Neutrophil (primary cell): ENCODE measurements around the gene UBA1.

Experiments used
- H3K27ac ChIP-seq: fragments of 200-600 bp; sonication (generic); 2 replicates; pipeline ENCODE4 v1.5.1; 2016; ENCODE audit warnings: mild to moderate bottlenecking, moderate library complexity
- H3K27me3 ChIP-seq: fragments of 200-600 bp; sonication (generic); 2 replicates; pipeline ENCODE4 v1.6.0; 2016; ENCODE audit warnings: mild to moderate bottlenecking
- H3K36me3 ChIP-seq: fragments of 200-600 bp; sonication (generic); 2 replicates; pipeline ENCODE4 v1.5.1; 2017
- H3K4me1 ChIP-seq, 2 experiments: fragments of 200-600 bp in 1 of 2; sonication (generic) in 1 of 2; 1 replicate in 1 of 2; 2 replicates in 1 of 2; pipeline versions ENCODE4 v1.5.1 to v1.6.1; 2013 to 2016; ENCODE audit warnings: low read depth in 1 of 2, low read length in 1 of 2, mild to moderate bottlenecking in 1 of 2, moderate library complexity in 1 of 2; ENCODE audit not compliant: control insufficient read depth in 1 of 2, insufficient read depth in 1 of 2
- H3K4me3 ChIP-seq, 2 experiments: fragments of 200-600 bp in 1 of 2; sonication (generic) in 1 of 2; 1 replicate in 1 of 2; 2 replicates in 1 of 2; pipeline ENCODE4 v1.5.1; 2013 to 2016; ENCODE audit warnings: low read depth in 1 of 2, low read length in 1 of 2, mild to moderate bottlenecking in 1 of 2, moderate library complexity in 1 of 2
- H3K9me3 ChIP-seq: fragments of 200-600 bp; sonication (generic); 2 replicates; pipeline ENCODE4 v1.5.1; 2016
- TF ChIP-seq, protein P1 (sequence below): fragments of 200-600 bp; sonication (generic); IDR thresholded peaks from 2 replicates; pipeline ENCODE4 v1.5.1; 2016; ENCODE audit warnings: antibody characterized with exemption

Gene UBA1

GRCh38 chrX:47235691-47236103 lies 42.1 kb downstream of the UBA1 start:
- Histone ChIP-seq H3K27ac (peak overlapping the region; percentile 23), H3K4me1 (peaks cover 4 to 12% of the 10 kb centered on the region in 2 experiments), H3K9me3 (no peaks in the 10 kb centered on the region), H3K27me3 (no peaks in the 10 kb centered on the region), H3K4me3 (no peak overlapping the region), H3K36me3 (no peaks in the 10 kb centered on the region)
- TF ChIP-seq, protein P1, sequence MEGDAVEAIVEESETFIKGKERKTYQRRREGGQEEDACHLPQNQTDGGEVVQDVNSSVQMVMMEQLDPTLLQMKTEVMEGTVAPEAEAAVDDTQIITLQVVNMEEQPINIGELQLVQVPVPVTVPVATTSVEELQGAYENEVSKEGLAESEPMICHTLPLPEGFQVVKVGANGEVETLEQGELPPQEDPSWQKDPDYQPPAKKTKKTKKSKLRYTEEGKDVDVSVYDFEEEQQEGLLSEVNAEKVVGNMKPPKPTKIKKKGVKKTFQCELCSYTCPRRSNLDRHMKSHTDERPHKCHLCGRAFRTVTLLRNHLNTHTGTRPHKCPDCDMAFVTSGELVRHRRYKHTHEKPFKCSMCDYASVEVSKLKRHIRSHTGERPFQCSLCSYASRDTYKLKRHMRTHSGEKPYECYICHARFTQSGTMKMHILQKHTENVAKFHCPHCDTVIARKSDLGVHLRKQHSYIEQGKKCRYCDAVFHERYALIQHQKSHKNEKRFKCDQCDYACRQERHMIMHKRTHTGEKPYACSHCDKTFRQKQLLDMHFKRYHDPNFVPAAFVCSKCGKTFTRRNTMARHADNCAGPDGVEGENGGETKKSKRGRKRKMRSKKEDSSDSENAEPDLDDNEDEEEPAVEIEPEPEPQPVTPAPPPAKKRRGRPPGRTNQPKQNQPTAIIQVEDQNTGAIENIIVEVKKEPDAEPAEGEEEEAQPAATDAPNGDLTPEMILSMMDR, result no peak

DNA sequence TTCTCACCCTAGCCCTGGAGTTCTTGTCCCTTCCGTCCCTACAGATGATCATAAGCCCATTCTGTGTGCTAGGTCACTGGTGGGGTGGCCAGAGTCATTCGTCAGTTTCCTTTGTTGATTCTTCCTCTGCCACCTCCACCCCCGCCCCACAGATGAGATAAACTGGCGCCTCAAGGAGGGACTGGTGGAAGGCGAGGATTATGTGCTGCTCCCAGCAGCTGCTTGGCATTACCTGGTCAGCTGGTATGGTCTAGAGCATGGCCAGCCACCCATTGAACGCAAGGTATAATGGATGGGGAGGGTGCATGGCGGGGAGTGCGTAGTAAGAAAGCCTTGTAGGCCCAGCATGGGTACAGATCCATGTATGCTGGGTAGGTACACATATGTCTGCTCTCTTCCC lies 45.6 kb downstream of the UBA1 start:
- Histone ChIP-seq H3K27me3 (no peaks in the 10 kb centered on the region), H3K4me1 (peaks cover 0 to 2% of the 10 kb centered on the region in 2 experiments), H3K9me3 (no peaks in the 10 kb centered on the region), H3K4me3 (no peak overlapping the region), H3K36me3 (no peaks in the 10 kb centered on the region), H3K27ac (no peak overlapping the region)
- TF ChIP-seq, protein P1, result no peak

GRCh38 chrX:47239898-47240545 lies 46.4 kb downstream of the UBA1 start:
- TF ChIP-seq, protein P1, result no peak
- no peaks in the 10 kb centered on the region for H3K27me3 ChIP-seq
- no peaks in the 10 kb centered on the region for H3K4me1 ChIP-seq
- no peaks in the 10 kb centered on the region for H3K9me3 ChIP-seq
- H3K27ac ChIP-seq, result no peak overlapping the region
- H3K36me3 ChIP-seq, result no peaks in the 10 kb centered on the region
- H3K4me3 ChIP-seq, result no peak overlapping the region

GRCh38 chrX:47240619-47241018 lies 47.0 kb downstream of the UBA1 start:
- Histone ChIP-seq H3K4me3 (no peak overlapping the region), H3K36me3 (no peaks in the 10 kb centered on the region), H3K9me3 (no peaks in the 10 kb centered on the region), H3K4me1 (no peaks in the 10 kb centered on the region), H3K27ac (no peak overlapping the region), H3K27me3 (no peaks in the 10 kb centered on the region)
- TF ChIP-seq, protein P1, result no peak

DNA sequence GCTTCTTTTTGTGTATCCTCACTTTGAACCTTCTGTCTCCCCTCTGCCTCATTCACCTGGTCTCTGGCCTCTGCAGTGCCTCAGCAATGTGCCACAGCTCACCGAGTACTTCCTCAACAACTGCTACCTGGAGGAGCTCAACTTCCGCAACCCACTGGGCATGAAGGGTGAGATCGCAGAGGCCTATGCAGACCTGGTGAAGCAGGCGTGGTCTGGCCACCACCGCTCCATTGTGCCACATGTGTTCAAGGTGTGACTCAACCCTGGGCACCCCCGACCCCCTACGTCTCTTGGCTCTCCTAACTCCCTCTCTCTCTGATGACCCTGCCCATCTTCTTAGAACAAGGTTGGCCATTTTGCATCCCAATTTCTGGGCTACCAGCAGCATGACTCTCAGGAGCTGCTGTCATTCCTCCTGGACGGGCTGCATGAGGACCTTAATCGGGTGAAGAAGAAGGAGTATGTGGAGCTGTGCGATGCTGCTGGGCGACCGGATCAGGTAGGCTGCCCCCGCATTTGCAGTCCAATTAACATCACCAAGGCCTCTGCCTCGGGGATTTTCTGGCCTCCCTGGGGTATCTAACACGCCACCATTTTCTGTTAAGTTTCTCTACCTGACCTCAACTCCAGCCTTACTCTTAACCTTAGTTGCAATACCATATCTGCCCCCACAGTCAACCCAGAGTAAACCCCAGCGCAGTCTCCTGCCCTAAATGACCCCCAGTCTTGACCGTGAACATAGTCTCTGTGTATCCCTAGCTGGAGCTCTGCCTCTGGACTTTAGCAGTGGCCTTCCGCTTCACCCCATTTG lies 47.8 kb downstream of the UBA1 start:
- Histone ChIP-seq H3K27ac (no peak overlapping the region), H3K9me3 (no peaks in the 10 kb centered on the region), H3K4me3 (no peak overlapping the region), H3K27me3 (no peaks in the 10 kb centered on the region), H3K4me1 (no peaks in the 10 kb centered on the region), H3K36me3 (no peaks in the 10 kb centered on the region)
- TF ChIP-seq, protein P1, result no peak
